HFF-Myc (cell line): ENCODE data around the gene EPRS1.
"Not testable (repeated sequence)": the region's sequence is repeated elsewhere in the genome, so short reads cannot be mapped to it uniquely, and the experiment has no call there.

Experiments
- DNase-seq: peaks from one replicate; pipeline ENCODE4 v3.0.0-alpha.2; 2011; ENCODE audit warnings: low read depth; ENCODE audit errors: extremely low read depth
- H3K4me3 ChIP-seq: replicated peaks from 2 replicates; pipeline ENCODE4 v1.5.1; 2011; ENCODE audit warnings: low read depth, mild to moderate bottlenecking, control low read depth, low read length
- TF ChIP-seq, protein P1 (sequence below): IDR thresholded peaks from 2 replicates; pipeline ENCODE4 v1.5.1; 2012; ENCODE audit warnings: mild to moderate bottlenecking, low read depth, low read length, control low read depth; ENCODE audit errors: missing control alignments

The EPRS1 gene

DNA sequence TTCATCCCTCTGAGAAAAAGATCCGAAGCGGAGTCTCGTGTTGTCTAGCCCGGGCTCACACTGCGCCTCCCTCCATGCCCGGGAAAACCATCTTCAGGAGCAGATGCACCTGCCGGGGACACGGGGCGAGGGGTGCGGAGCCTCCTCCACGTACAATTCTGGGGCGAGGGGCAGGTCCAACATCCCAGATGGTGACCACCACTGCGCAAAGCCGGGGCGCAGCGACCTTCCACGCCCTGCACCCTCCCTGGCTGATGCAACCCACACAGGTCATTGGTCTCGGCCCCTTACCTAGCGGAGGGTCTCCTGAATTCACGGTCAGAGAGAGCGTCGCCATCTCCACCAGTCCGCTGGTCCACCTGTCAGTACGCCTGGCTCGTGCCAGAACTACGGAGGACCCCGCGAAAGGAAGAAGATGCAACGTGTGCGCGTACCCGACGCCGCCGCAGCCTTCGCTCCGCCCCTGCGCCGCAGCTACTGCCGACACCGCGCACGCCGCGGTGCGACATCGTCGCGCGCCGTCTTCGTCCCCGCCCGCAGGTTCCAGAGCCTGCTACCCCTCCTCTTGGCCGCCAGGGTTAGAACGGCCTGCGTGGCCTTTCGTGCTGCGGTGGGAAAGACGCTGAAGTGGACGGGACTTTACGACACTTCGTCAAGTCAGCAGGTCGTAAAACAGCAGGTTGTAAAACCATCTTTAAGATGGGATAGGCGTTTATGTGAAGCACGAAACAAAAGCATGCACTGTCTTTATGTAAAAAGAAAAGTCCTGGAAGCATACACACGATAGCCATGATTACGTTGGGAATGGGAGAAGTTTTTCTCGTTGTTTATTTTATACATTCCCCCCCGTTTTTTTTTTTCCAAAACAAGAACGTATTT is at the start of gene EPRS1:
Gene EPRS1, minus strand, starts transcription at position 454 of the 879 bp plus-strand sequence. Its CDS starts 117 bp downstream, at position 337.
- TF ChIP-seq, protein P1, sequence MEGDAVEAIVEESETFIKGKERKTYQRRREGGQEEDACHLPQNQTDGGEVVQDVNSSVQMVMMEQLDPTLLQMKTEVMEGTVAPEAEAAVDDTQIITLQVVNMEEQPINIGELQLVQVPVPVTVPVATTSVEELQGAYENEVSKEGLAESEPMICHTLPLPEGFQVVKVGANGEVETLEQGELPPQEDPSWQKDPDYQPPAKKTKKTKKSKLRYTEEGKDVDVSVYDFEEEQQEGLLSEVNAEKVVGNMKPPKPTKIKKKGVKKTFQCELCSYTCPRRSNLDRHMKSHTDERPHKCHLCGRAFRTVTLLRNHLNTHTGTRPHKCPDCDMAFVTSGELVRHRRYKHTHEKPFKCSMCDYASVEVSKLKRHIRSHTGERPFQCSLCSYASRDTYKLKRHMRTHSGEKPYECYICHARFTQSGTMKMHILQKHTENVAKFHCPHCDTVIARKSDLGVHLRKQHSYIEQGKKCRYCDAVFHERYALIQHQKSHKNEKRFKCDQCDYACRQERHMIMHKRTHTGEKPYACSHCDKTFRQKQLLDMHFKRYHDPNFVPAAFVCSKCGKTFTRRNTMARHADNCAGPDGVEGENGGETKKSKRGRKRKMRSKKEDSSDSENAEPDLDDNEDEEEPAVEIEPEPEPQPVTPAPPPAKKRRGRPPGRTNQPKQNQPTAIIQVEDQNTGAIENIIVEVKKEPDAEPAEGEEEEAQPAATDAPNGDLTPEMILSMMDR = peak; percentile 50
- H3K4me3 ChIP-seq = peak within 1 kb of the TSS; percentile 81
- DNase-seq = peak; percentile 97

DNA sequence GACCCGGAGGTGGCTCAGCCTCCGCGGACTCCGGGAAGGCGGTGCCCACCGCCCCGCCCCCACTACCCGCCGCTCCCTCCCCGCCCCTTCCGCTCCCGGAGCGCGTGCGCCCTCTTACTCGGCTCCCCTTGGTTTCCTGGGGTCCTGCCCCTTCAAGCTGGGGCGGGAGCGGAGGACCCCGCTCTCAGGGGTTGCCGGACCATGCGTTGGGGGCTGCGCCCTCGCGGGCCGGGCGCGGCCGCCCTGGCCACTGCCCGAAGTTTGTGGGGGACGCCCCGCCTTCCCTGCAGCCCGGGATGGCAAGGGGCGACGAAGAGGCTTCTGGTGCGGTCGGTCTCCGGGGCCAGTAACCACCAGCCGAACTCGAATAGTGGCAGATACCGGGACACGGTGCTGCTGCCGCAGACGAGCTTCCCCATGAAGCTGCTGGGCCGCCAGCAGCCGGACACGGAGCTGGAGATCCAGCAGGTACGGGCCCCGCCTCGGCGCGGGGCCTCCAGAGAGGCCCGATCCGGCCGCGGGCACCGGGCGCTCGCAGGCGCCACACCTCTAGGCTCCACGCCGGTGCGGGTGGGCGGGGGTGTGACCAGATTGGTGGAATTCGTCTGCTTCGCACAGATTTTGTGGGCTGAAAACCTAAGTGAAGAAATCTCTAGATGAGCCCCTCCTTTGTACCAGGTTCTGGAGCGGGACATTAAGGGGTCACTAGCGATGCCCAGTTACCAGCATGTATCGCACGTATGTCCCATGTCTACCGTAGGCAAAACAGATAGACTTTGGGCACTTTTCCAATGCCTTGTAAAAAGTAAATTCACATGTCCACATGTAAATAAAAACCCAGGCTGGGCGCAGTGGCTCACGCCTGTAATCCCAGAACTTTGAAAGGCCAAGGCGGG is 48.0 kb upstream of the EPRS1 start, which contains the start of gene IARS2:
Gene IARS2, plus strand, starts transcription at position 117 of the 896 bp plus-strand sequence. Its CDS starts 85 bp downstream, at position 202.
- DNase-seq = peak; percentile 32
- TF ChIP-seq, protein P1 = no peak
- H3K4me3 ChIP-seq = peak within 1 kb of the TSS; percentile 82

DNA sequence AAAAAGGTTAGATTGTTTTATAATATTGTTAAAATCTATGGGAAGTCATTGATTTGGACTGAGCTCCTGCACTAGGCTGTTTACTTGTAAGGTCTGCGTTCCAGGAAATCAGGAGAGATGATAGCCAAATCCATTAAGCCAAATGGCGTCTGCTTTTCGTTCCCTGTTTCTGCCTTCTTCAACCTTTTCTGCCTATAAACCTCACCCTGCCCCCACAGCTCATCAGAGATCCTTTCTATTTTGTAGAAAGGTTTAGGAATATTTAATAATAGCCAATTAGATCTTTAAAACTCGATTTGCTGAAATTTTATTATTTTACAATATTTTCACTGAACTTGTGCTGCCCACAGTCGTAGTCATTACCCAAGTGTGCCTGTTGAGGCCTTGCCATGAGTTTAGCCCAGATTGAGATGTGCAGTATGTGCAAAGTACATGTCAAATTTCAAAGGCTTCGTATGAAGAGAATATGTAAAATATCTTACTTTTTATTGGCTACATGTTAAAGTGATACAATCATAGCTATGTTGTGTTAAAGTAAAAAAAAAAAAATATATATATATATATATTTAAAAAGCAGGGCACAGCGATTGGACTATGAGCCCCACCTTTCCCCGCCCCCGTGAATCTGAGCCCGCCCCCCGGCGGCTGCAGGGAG is 47.2 kb upstream of the EPRS1 start:
- no peak for DNase-seq
- TF ChIP-seq, protein P1 = no peak
- H3K4me3 ChIP-seq = no peak overlapping the region; the same call in 1 of the 2 replicates

DNA sequence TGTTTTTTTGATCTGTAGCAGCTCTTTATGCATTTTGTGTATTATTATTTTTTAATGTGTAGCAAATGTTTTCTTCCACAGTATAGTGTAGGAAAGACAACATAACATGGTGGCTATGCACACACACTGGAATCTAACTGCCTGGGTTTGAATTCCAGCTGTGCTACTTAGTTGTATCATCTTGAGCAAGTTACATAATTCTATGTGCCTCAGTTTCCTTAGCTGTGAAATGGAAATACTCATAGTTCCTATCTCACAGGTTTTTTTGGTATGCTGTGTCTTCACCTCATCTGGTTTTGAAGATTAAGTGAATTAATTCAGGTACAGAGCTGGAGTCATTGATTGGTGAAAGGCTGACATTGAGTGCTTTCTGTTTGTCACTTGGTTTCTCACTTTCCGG is 46.4 kb upstream of the EPRS1 start:
- H3K4me3 ChIP-seq = no peak overlapping the region
- no peak for DNase-seq
- TF ChIP-seq, protein P1 = no peak

GRCh38 chr1:220089650-220090556 is 43.6 kb upstream of the EPRS1 start, which contains the start of gene BPNT1:
TSS of gene BPNT1 (minus strand) at chr1:220089788. CDS start at chr1:220079846, 9,942 bp downstream.
- TF ChIP-seq, protein P1 = no peak
- peak within 1 kb of the TSS; percentile 54 for H3K4me3 ChIP-seq
- DNase-seq = peak; percentile 89

DNA sequence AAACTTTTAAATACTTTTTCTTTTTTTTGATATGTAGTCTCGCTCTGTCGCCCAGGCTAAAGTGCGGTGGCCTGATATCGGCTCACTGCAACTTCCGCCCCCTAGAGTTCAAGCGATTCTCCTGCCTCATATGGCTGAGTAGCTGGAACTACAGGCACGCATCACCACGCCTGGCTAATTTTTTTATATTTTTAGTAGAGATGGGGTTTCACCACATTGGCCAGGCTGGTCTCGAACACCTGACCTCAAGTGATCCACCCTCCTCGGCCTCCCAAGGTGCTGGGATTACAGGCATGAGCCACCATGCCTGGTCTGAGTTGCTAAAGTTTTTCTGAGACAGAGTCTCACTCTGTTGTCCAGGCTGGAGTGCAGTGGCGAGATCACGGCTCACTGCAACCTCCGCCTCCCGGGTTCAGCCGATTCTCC is 40.0 kb upstream of the EPRS1 start:
- not testable (repeated sequence) for H3K4me3 ChIP-seq, DNase-seq
